DND-41 (cell line): ENCODE measurements around the gene VPS35.

Source experiments
- ATAC-seq: fragments of 200-7000 bp; cut with Tn5 transposase; 3 replicates; pipeline ENCODE4 v1.9.1; 2021; ENCODE audit warnings: low read depth; ENCODE audit not compliant: insufficient read depth
- DNase-seq: peaks from one replicate; pipeline ENCODE4 v3.0.0-alpha.2; 2020
- H2AFZ ChIP-seq: 2 replicates; pipeline ENCODE4 v1.6.0; 2012; ENCODE audit warnings: low read depth, low read length
- H3K27ac ChIP-seq: 2 replicates; pipeline ENCODE4 v1.5.1; 2012; ENCODE audit warnings: low read length, inconsistent platforms
- H3K27me3 ChIP-seq: fragments of 200-600 bp; sonication (generic); 2 replicates; pipeline ENCODE4 v1.6.0; 2012; ENCODE audit warnings: low read length, mild to moderate bottlenecking, inconsistent platforms; ENCODE audit not compliant: insufficient read depth, poor library complexity
- H3K36me3 ChIP-seq: 2 replicates; pipeline ENCODE4 v1.5.1; 2012; ENCODE audit warnings: low read length, inconsistent platforms; ENCODE audit not compliant: insufficient read depth
- H3K4me1 ChIP-seq: 2 replicates; pipeline ENCODE4 v1.5.1; 2012; ENCODE audit warnings: mild to moderate bottlenecking, low read length; ENCODE audit not compliant: insufficient read depth
- H3K4me2 ChIP-seq: 2 replicates; pipeline ENCODE4 v1.6.0; 2012; ENCODE audit warnings: mild to moderate bottlenecking, moderate library complexity, low read length, inconsistent platforms; ENCODE audit not compliant: insufficient read depth
- H3K4me3 ChIP-seq, 2 experiments: fragments of 200-600 bp in 1 of 2; shearing (Covaris generic) in 1 of 2; 2 replicates each; pipeline ENCODE4 v1.5.1; 2012 to 2016; ENCODE audit warnings: inconsistent platforms in 2 of 2, low read length in 2 of 2, mild to moderate bottlenecking in 2 of 2, low read depth in 1 of 2, moderate library complexity in 1 of 2
- H3K79me2 ChIP-seq: 2 replicates; pipeline ENCODE4 v1.6.0; 2012; ENCODE audit warnings: low read length, inconsistent platforms; ENCODE audit not compliant: insufficient read depth
- H3K9ac ChIP-seq: 2 replicates; pipeline ENCODE4 v1.6.0; 2012; ENCODE audit warnings: low read depth, mild to moderate bottlenecking, inconsistent platforms, low read length, moderate library complexity
- H3K9me3 ChIP-seq: 2 replicates; pipeline ENCODE4 v1.5.1; 2012; ENCODE audit warnings: low read length, moderate library complexity, mild to moderate bottlenecking, inconsistent platforms; ENCODE audit not compliant: insufficient read depth, severe bottlenecking
- H4K20me1 ChIP-seq: 2 replicates; pipeline ENCODE4 v1.6.0; 2012; ENCODE audit warnings: low read length; ENCODE audit not compliant: insufficient read depth
- EZH2 ChIP-seq: IDR thresholded peaks from 3 replicates; pipeline ENCODE4 v1.6.1; 2012; ENCODE audit warnings: borderline replicate concordance, low read depth, mild to moderate bottlenecking, moderate library complexity, low read length, inconsistent platforms; ENCODE audit not compliant: severe bottlenecking
- TF ChIP-seq, protein P1 (sequence below): IDR thresholded peaks from 2 replicates; pipeline ENCODE4 v1.5.1; 2012; ENCODE audit warnings: borderline replicate concordance, low read length, moderate library complexity, mild to moderate bottlenecking; ENCODE audit not compliant: poor library complexity, severe bottlenecking; ENCODE audit errors: extremely low read depth

Gene VPS35

DNA sequence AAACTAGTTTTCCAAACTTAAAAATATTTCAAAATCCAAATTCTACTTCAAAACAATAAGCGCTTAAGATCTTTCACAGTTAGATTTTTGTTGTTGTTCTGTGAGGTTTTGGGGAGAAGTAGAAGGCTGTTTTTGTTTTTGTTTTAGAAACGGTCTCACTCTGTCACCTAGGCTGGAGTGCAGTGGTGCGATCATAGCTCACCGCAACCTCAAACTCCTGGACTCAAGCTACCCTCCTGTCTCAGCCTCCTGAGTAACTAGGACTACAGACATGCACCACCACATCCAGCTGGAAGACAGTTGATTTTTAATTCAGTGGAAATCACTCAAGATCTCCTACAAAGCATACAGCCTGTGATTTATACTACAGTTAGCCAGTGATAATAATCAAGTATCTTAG lies 70.5 kb downstream of the VPS35 start:
- H3K9me3 ChIP-seq, result no peaks in the 10 kb centered on the region
- ATAC-seq (no peak), DNase-seq (no peak)
- no peak overlapping the region for H3K4me3 ChIP-seq
- TF ChIP-seq EZH2, result no peak
- TF ChIP-seq, protein P1, sequence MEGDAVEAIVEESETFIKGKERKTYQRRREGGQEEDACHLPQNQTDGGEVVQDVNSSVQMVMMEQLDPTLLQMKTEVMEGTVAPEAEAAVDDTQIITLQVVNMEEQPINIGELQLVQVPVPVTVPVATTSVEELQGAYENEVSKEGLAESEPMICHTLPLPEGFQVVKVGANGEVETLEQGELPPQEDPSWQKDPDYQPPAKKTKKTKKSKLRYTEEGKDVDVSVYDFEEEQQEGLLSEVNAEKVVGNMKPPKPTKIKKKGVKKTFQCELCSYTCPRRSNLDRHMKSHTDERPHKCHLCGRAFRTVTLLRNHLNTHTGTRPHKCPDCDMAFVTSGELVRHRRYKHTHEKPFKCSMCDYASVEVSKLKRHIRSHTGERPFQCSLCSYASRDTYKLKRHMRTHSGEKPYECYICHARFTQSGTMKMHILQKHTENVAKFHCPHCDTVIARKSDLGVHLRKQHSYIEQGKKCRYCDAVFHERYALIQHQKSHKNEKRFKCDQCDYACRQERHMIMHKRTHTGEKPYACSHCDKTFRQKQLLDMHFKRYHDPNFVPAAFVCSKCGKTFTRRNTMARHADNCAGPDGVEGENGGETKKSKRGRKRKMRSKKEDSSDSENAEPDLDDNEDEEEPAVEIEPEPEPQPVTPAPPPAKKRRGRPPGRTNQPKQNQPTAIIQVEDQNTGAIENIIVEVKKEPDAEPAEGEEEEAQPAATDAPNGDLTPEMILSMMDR, result no peak
- peaks cover 4% of the 10 kb centered on the region for H4K20me1 ChIP-seq
- H3K4me1 ChIP-seq, result peaks cover 29% of the 10 kb centered on the region
- H3K36me3 ChIP-seq, result peaks cover 55% of the 10 kb centered on the region
- no peak overlapping the region for H2AFZ ChIP-seq
- H3K4me2 ChIP-seq, result peak overlapping the region; percentile 87; the same call in 1 of the 2 replicates
- H3K9ac ChIP-seq, result no peak overlapping the region
- H3K27ac ChIP-seq, result no peak overlapping the region
- H3K79me2 ChIP-seq, result peaks cover 65% of the 10 kb centered on the region
- H3K27me3 ChIP-seq, result no peaks in the 10 kb centered on the region

DNA sequence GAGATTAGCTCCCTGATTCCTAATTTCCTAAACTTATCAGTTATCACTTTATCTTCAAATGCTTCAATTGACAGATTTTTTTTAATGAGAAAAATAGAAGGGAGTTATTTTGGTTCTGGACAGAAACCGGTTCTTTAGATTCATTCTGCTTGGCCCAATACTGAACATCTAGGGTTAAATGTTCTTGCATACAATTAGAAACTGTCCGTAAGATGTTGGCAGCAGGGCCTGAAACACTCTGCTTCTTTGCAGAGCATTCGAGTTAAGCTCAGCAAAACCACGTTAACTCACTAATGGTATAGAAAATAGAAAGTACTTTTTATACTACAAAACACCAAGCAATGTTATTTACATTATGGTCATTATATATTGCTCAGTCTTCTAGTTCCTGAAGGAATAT lies 75.0 kb downstream of the VPS35 start:
- H3K36me3 ChIP-seq, result peaks cover 91% of the 10 kb centered on the region
- H3K27me3 ChIP-seq, result no peaks in the 10 kb centered on the region
- H3K9ac ChIP-seq, result no peak overlapping the region
- H3K4me3 ChIP-seq, result no peak overlapping the region
- DNase-seq (no peak), ATAC-seq (no peak)
- TF ChIP-seq, protein P1, result no peak
- TF ChIP-seq EZH2, result no peak
- no peaks in the 10 kb centered on the region for H3K9me3 ChIP-seq
- no peak overlapping the region for H3K27ac ChIP-seq
- H2AFZ ChIP-seq, result no peak overlapping the region
- H3K4me1 ChIP-seq, result peaks cover 6% of the 10 kb centered on the region; the same call in 1 of the 2 replicates
- peaks cover 59% of the 10 kb centered on the region for H3K79me2 ChIP-seq
- no peak overlapping the region for H3K4me2 ChIP-seq
- peaks cover 6% of the 10 kb centered on the region for H4K20me1 ChIP-seq

DNA sequence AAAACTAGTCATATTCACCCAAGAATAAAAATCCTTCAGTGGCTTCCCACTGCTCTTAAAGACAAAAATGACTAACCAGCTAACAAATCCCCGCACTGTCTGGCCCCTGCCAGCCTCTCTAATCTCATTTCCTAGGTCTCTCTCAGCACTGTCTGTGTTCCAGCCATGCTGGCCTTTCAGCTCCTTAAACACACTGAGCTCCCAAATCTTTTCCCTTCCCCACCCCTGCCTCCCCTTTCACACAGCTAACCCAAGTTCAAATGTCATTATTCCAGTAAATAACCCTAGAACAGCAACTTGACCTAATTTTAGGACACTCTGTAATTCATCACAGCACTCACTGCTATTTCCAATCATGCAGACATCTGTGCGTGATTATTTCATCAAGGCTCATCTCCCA lies 75.6 kb downstream of the VPS35 start:
- no peak overlapping the region for H3K4me3 ChIP-seq
- H3K4me1 ChIP-seq, result no peaks in the 10 kb centered on the region
- TF ChIP-seq EZH2, result no peak
- TF ChIP-seq, protein P1, result no peak
- no peak overlapping the region for H3K27ac ChIP-seq
- ATAC-seq (no peak), DNase-seq (no peak)
- H3K27me3 ChIP-seq, result no peaks in the 10 kb centered on the region
- H3K79me2 ChIP-seq, result peaks cover 53% of the 10 kb centered on the region
- no peak overlapping the region for H2AFZ ChIP-seq
- H3K9me3 ChIP-seq, result no peaks in the 10 kb centered on the region
- H3K36me3 ChIP-seq, result peaks cover 88% of the 10 kb centered on the region
- no peak overlapping the region for H3K9ac ChIP-seq
- H3K4me2 ChIP-seq, result no peak overlapping the region
- peaks cover 4% of the 10 kb centered on the region for H4K20me1 ChIP-seq

DNA sequence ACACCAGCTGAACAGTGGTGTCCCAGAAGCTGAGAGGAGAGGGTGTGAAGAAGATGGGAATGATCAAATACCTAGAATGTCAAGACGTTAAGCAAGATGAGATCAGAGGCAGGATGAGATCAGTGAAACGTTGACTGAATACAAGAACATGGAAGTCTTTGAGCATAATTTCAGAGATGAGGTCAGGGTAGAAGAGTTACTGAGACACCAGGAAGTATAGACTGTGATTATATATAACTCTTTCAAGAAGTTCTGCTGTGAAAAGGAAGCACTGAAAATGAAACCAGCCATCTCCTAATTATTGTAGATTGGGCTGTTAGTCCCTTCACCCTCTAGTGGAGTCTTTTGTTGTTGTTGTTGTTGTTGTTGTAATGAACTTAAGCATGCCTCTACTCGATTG lies 76.9 kb downstream of the VPS35 start:
- no peak overlapping the region for H3K4me3 ChIP-seq

More for the DNA sequence above, 76.9 kb downstream of the VPS35 start:
- ATAC-seq (no peak), DNase-seq (no peak)
- TF ChIP-seq EZH2, result no peak
- TF ChIP-seq, protein P1, result no peak
- peaks cover 4% of the 10 kb centered on the region for H4K20me1 ChIP-seq
- peaks cover 45% of the 10 kb centered on the region for H3K79me2 ChIP-seq
- H3K4me1 ChIP-seq, result no peaks in the 10 kb centered on the region
- no peaks in the 10 kb centered on the region for H3K27me3 ChIP-seq
- no peak overlapping the region for H3K9ac ChIP-seq
- no peak overlapping the region for H3K4me2 ChIP-seq
- H3K27ac ChIP-seq, result no peak overlapping the region
- peaks cover 89% of the 10 kb centered on the region for H3K36me3 ChIP-seq
- H3K9me3 ChIP-seq, result no peaks in the 10 kb centered on the region
- H2AFZ ChIP-seq, result no peak overlapping the region
